Peyer's patch (tissue), 4 donors: Measurements from ENCODE around the gene SIT1. TPM values are rescaled to one million over a fixed set of nuclear protein-coding genes. Genes with fewer than 3 reads are reported as not detected.

Experiments
- DNase-seq, 3 donors: peaks; one replicate each; pipeline ENCODE4 v3.0.0-alpha.2; 2017 to 2019
- H3K27ac ChIP-seq, 4 donors: fragments of 200-600 bp; sonication (generic); one replicate each; pipeline ENCODE4 v1.5.1; 2016 to 2019
- H3K27me3 ChIP-seq, 2 donors: fragments of 200-600 bp; sonication (generic); one replicate each; pipeline ENCODE4 v1.5.1; 2019
- H3K36me3 ChIP-seq, 3 donors: fragments of 200-600 bp; sonication (generic); one replicate each; pipeline ENCODE4 v1.5.1; 2016 to 2019
- H3K4me1 ChIP-seq, 4 donors: fragments of 200-600 bp; sonication (generic); one replicate each; pipeline ENCODE4 v1.5.1; 2016 to 2019
- H3K4me3 ChIP-seq, 4 donors: fragments of 200-600 bp; sonication (generic); 1 replicate in 3 of 4; 2 replicates in 1 of 4; pipeline ENCODE4 v1.5.1; 2016 to 2019; ENCODE audit warnings: mild to moderate bottlenecking in 1 of 4
- H3K9me3 ChIP-seq, 4 donors: fragments of 200-600 bp; sonication (generic); one replicate each; pipeline ENCODE4 v1.5.1; 2016 to 2019; ENCODE audit warnings: mild to moderate bottlenecking in 1 of 4
- CTCF ChIP-seq, 6 experiments: fragments of 450-650 bp in 4 of 6; fragments of 200-600 bp in 2 of 6; sonication (generic) in 1 of 6; IDR thresholded peaks; one replicate each; pipeline ENCODE4 v1.5.1; 2017 to 2019; ENCODE audit warnings: antibody characterized with exemption in 6 of 6, mild to moderate bottlenecking in 3 of 6, moderate library complexity in 1 of 6
- POLR2A ChIP-seq, 2 donors: fragments of 450-650 bp; IDR thresholded peaks; one replicate each; pipeline ENCODE4 v1.5.1; 2017; ENCODE audit warnings: antibody characterized with exemption in 2 of 2, mild to moderate bottlenecking in 2 of 2, moderate library complexity in 2 of 2
- total RNA-seq, 4 donors: library from RNA; depleted of rRNA; stranded (reverse); fragments of >200 nt; gene quantifications; one replicate each; pipeline ENCODE4 v1.1.0, GENCODE V29; 2016

Gene SIT1
- total RNA-seq, 4 donors from 2014 or later: 2.4 TPM; not detected in 3

GRCh38 chr9:35662437-35662836 lies 11.7 kb upstream of the SIT1 start:
- no peak overlapping the region for H3K4me3 ChIP-seq
- TF ChIP-seq POLR2A (IDR thresholded peaks at IDR 0.05): no peak
- TF ChIP-seq CTCF (IDR thresholded peaks at IDR 0.05): no peak
- no peaks in the 10 kb centered on the region for H3K27me3 ChIP-seq
- DNase-seq: no peak
- H3K27ac ChIP-seq: peak overlapping the region; percentile 26 to 99 (median 76)
- H3K4me1 ChIP-seq: peaks cover 0 to 39% (median 7%) of the 10 kb centered on the region in 4 donors
- H3K9me3 ChIP-seq: no peaks in the 10 kb centered on the region
- H3K36me3 ChIP-seq: peaks cover 0 to 6% (median 0%) of the 10 kb centered on the region in 3 donors

- Histone ChIP-seq H3K36me3 (peaks cover 0 to 6% (median 0%) of the 10 kb centered on the region in 3 donors), H3K4me1 (peaks cover 0 to 39% (median 9%) of the 10 kb centered on the region in 4 donors), H3K27ac (peak overlapping the region; percentile 26 to 99 (median 76)), H3K9me3 (no peaks in the 10 kb centered on the region), H3K4me3 (no peak overlapping the region), H3K27me3 (no peaks in the 10 kb centered on the region)
- no peak for TF ChIP-seq CTCF (IDR thresholded peaks at IDR 0.05)
- no peak for TF ChIP-seq POLR2A (IDR thresholded peaks at IDR 0.05)
- peak in 1 of 3 donors; percentile 48 for DNase-seq
Measured at GRCh38 chr9:35661756-35662350, 11.1 kb upstream of the SIT1 start.

- Histone ChIP-seq H3K36me3 (peaks cover 0 to 6% (median 0%) of the 10 kb centered on the region in 3 donors), H3K27ac (peak overlapping the region; percentile 26 to 99 (median 94)), H3K4me1 (peaks cover 0 to 39% (median 9%) of the 10 kb centered on the region in 4 donors), H3K9me3 (no peaks in the 10 kb centered on the region), H3K27me3 (no peaks in the 10 kb centered on the region), H3K4me3 (no peak overlapping the region)
- DNase-seq: peak in 2 of 3 donors; percentile 75 to 77
- TF ChIP-seq CTCF (IDR thresholded peaks at IDR 0.05) (peak in 3 of 6 experiments; percentile 55 to 73 (median 61)), POLR2A (IDR thresholded peaks at IDR 0.05) (peak in 1 of 2 donors; percentile 41)
Measured at GRCh38 chr9:35660966-35661415, 10.3 kb upstream of the SIT1 start.

GRCh38 chr9:35659340-35659739 lies 8.6 kb upstream of the SIT1 start:
- peaks cover 0 to 6% (median 0%) of the 10 kb centered on the region in 3 donors for H3K36me3 ChIP-seq
- no peaks in the 10 kb centered on the region for H3K27me3 ChIP-seq
- no peaks in the 10 kb centered on the region for H3K9me3 ChIP-seq
- peak in 1 of 3 donors; percentile 43 for DNase-seq
- H3K27ac ChIP-seq: peak overlapping the region; percentile 91 to 99 (median 94)
- TF ChIP-seq CTCF (IDR thresholded peaks at IDR 0.05) (no peak), POLR2A (IDR thresholded peaks at IDR 0.05) (no peak)
- H3K4me3 ChIP-seq: peak overlapping the region in 3 of 4 donors; percentile 72 to 99 (median 92)
- peaks cover 0 to 33% (median 6%) of the 10 kb centered on the region in 4 donors for H3K4me1 ChIP-seq

- Histone ChIP-seq H3K4me3 (peak overlapping the region; percentile 72 to 99 (median 86)), H3K36me3 (peaks cover 0 to 6% (median 0%) of the 10 kb centered on the region in 3 donors), H3K27ac (peak overlapping the region; percentile 91 to 99 (median 94)), H3K4me1 (peaks cover 0 to 32% (median 6%) of the 10 kb centered on the region in 4 donors), H3K9me3 (no peaks in the 10 kb centered on the region), H3K27me3 (no peaks in the 10 kb centered on the region)
- DNase-seq: peak in 1 of 3 donors; percentile 63
- TF ChIP-seq POLR2A (IDR thresholded peaks at IDR 0.05) (no peak), CTCF (IDR thresholded peaks at IDR 0.05) (no peak)
Measured at GRCh38 chr9:35658968-35659220, 8.2 kb upstream of the SIT1 start.
